Common myeloid progenitor, CD34-positive (primary cell): ENCODE data around the gene FOXP1.
A peak's percentile ranks its signal among the peaks of the same experiment; 100 is the strongest.

Experiments
- CTCF ChIA-PET: fragments of 350-600 bp; sonication (Branson Sonifier 250); formaldehyde crosslinking; loops from one replicate; lab custom pipeline; 2021; ENCODE audit warnings: antibody characterized with exemption; lab: Charles Lee
- POLR2A ChIA-PET: fragments of 350-600 bp; sonication (Branson Sonifier 250); formaldehyde crosslinking; loops from one replicate; lab custom pipeline; 2021; ENCODE audit warnings: antibody characterized with exemption; lab: Charles Lee
- DNase-seq, 3 donors: peaks; one replicate each; pipeline versions ENCODE4 v3.0.0 to v3.0.0-alpha.2; 2013
- H3K27ac ChIP-seq, 2 experiments: 1 replicate in 1 of 2; 2 replicates in 1 of 2; pipeline ENCODE4 v1.7.0; 2013; ENCODE audit warnings: inconsistent platforms in 2 of 2, low read length in 2 of 2, mild to moderate bottlenecking in 2 of 2, low read depth in 1 of 2, moderate library complexity in 1 of 2; ENCODE audit not compliant: severe bottlenecking in 2 of 2, insufficient read depth in 1 of 2, poor library complexity in 1 of 2
- H3K27me3 ChIP-seq, 5 experiments: replicated peaks in 2 of 5; 1 replicate in 3 of 5; 2 replicates in 2 of 5; pipeline versions ENCODE4 v1.6.1 to v1.7.0; 2013; ENCODE audit warnings: low read length in 4 of 5, mild to moderate bottlenecking in 2 of 5, moderate library complexity in 2 of 5, inconsistent platforms in 1 of 5; ENCODE audit not compliant: insufficient read depth in 5 of 5, control insufficient read depth in 4 of 5
- H3K36me3 ChIP-seq, 4 experiments: 1 replicate in 2 of 4; 2 replicates in 2 of 4; pipeline versions ENCODE4 v1.6.1 to v1.7.0; 2013; ENCODE audit warnings: low read length in 3 of 4, control low read depth in 1 of 4, mild to moderate bottlenecking in 1 of 4; ENCODE audit not compliant: control insufficient read depth in 4 of 4, insufficient read depth in 4 of 4
- H3K4me1 ChIP-seq, 4 experiments: 1 replicate in 3 of 4; 2 replicates in 1 of 4; pipeline versions ENCODE4 v1.6.1 to v1.7.1; 2013; ENCODE audit warnings: low read length in 3 of 4, mild to moderate bottlenecking in 3 of 4, control low read depth in 1 of 4, inconsistent platforms in 1 of 4, moderate library complexity in 1 of 4; ENCODE audit not compliant: control insufficient read depth in 4 of 4, insufficient read depth in 4 of 4; ENCODE audit errors: control extremely low read depth in 1 of 4
- H3K4me3 ChIP-seq, 7 experiments: 1 replicate in 4 of 7; 2 replicates in 3 of 7; pipeline versions ENCODE4 v1.5.1 to v1.7.0; 2013; ENCODE audit warnings: mild to moderate bottlenecking in 7 of 7, low read length in 6 of 7, moderate library complexity in 6 of 7, inconsistent platforms in 2 of 7, low read depth in 2 of 7, control low read depth in 1 of 7; ENCODE audit not compliant: insufficient read depth in 4 of 7, control insufficient read depth in 1 of 7; ENCODE audit errors: extremely low read depth in 1 of 7
- H3K9me3 ChIP-seq, 5 experiments: 1 replicate in 4 of 5; 2 replicates in 1 of 5; pipeline versions ENCODE4 v1.6.1 to v1.7.1; 2013; ENCODE audit warnings: low read length in 4 of 5, mild to moderate bottlenecking in 2 of 5, inconsistent platforms in 1 of 5, low read depth in 1 of 5, moderate library complexity in 1 of 5; ENCODE audit not compliant: control insufficient read depth in 4 of 5, insufficient read depth in 2 of 5; ENCODE audit errors: control extremely low read depth in 1 of 5
- WGBS: methylation state at CpG from one replicate; pipeline ENCODE4 v1.1.5; 2013; ENCODE audit not compliant: insufficient coverage; 5-methylcytosine and 5-hydroxymethylcytosine counted together

The FOXP1 gene

GRCh38 chr3:71042759-71043158 lies 540.8 kb downstream of the FOXP1 start:
- WGBS: 96% methylated on average over 3 of the region's 9 CpGs
- ChIA-PET POLR2A (no interaction called here), CTCF (no interaction called here)
- no peak overlapping the region for H3K27ac ChIP-seq
- no peaks in the 10 kb centered on the region for H3K9me3 ChIP-seq
- peaks cover 29 to 83% (median 62%) of the 10 kb centered on the region in 4 experiments for H3K36me3 ChIP-seq
- no peaks in the 10 kb centered on the region for H3K27me3 ChIP-seq
- H3K4me3 ChIP-seq: no peak overlapping the region
- H3K4me1 ChIP-seq: peaks cover 0 to 5% (median 0%) of the 10 kb centered on the region in 4 experiments
- DNase-seq: no peak

DNA sequence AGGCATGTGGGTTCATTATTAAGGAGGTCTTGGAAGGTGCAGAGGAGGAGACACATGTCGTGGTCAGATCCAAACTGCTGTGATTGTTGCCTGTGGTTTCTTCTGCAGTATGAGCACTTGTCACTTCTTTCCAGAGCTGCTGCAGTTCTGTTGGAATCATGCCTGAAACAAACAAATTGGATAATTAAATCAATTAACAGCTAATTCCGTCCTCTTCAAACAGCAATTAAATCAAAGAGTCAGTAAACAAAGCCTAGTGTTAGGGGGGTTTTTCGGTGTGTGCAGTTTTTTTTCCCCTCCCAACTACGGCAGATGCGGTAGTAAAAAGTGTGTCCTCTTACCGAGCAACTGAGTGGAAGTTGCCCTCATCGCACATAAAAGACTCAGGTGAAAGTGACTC lies 542.2 kb downstream of the FOXP1 start:
- Histone ChIP-seq H3K4me3 (no peak overlapping the region), H3K27ac (no peak overlapping the region), H3K9me3 (no peaks in the 10 kb centered on the region), H3K36me3 (peaks cover 35 to 78% (median 64%) of the 10 kb centered on the region in 4 experiments), H3K4me1 (peaks cover 0 to 7% (median 2%) of the 10 kb centered on the region in 4 experiments), H3K27me3 (no peaks in the 10 kb centered on the region)
- CTCF ChIA-PET: interaction anchor here (1.1 to 1.2 kb wide), 2 partner anchors 10 to 11 kb away, joined by 3 to 4 read pairs; no protein-coding TSS in a partner anchor
- WGBS: 100% methylated on average over 1 of the region's 7 CpGs
- POLR2A ChIA-PET: no interaction called here
- no peak for DNase-seq

GRCh38 chr3:71039332-71039731 lies 544.2 kb downstream of the FOXP1 start:
- H3K9me3 ChIP-seq: no peaks in the 10 kb centered on the region
- DNase-seq: no peak
- peaks cover 9 to 22% (median 17%) of the 10 kb centered on the region in 4 experiments for H3K4me1 ChIP-seq
- H3K36me3 ChIP-seq: peaks cover 37 to 69% (median 54%) of the 10 kb centered on the region in 4 experiments
- no peaks in the 10 kb centered on the region for H3K27me3 ChIP-seq
- ChIA-PET POLR2A (no interaction called here), CTCF (interaction anchor here (1.6 kb wide), 1 partner anchor 20 kb away, joined by 4 read pairs; no protein-coding TSS in a partner anchor)
- H3K27ac ChIP-seq: no peak overlapping the region
- no peak overlapping the region for H3K4me3 ChIP-seq
- WGBS: 75% methylated on average over 5 of the region's 6 CpGs

- CTCF ChIA-PET: interaction anchor here (1.1 kb wide), 1 partner anchor 12 kb away, joined by 3 read pairs; no protein-coding TSS in a partner anchor
- peaks cover 29 to 71% (median 58%) of the 10 kb centered on the region in 4 experiments for H3K36me3 ChIP-seq
- H3K27ac ChIP-seq: no peak overlapping the region
- no peak for DNase-seq
- WGBS: 100% methylated on average over 2 of the region's 7 CpGs
- POLR2A ChIA-PET: interaction anchor here (0.6 to 0.9 kb wide), 2 partner anchors 31 to 81 kb away, joined by 4 to 5 read pairs; no protein-coding TSS in a partner anchor
- H3K27me3 ChIP-seq: no peaks in the 10 kb centered on the region
- no peaks in the 10 kb centered on the region for H3K9me3 ChIP-seq
- H3K4me1 ChIP-seq: peaks cover 9 to 22% (median 17%) of the 10 kb centered on the region in 4 experiments
- no peak overlapping the region for H3K4me3 ChIP-seq
These were observed 545.8 kb downstream of the FOXP1 start for GRCh38 chr3:71037775-71038174.

DNA sequence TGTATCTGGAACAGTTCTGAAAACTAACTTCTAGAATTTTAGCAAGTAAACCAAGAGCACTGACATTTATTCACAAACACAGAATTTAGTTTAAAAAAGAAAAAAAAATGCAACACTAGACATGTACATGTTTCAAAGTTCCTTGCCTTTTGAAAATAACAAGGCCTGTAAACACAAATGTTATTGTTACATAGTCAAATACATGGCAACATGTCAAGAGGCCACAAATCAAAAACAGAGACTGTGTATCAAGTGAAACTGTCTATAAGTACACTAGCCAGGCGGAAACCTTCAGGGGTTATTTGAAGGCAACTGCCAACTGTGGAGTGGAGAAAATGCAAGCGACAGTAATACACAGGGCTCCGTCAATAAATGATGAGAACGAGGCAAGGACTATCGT lies 547.6 kb downstream of the FOXP1 start:
- WGBS: 93% methylated on average over 5 of the region's 5 CpGs
- no peak overlapping the region for H3K27ac ChIP-seq
- peaks cover 30 to 74% (median 47%) of the 10 kb centered on the region in 4 experiments for H3K36me3 ChIP-seq
- ChIA-PET POLR2A (interaction anchor here (0.5 kb wide), 1 partner anchor 21 kb away, joined by 4 read pairs; no protein-coding TSS in a partner anchor), CTCF (interaction anchor here (1.3 to 2.8 kb wide), 6 partner anchors 17 to 268 kb away, joined by 3 to 12 read pairs (median 6); no protein-coding TSS in a partner anchor)
- H3K27me3 ChIP-seq: no peaks in the 10 kb centered on the region
- H3K4me1 ChIP-seq: peaks cover 9 to 22% (median 17%) of the 10 kb centered on the region in 4 experiments
- peak in 2 of 3 donors; percentile 33 to 50 for DNase-seq
- no peaks in the 10 kb centered on the region for H3K9me3 ChIP-seq
- H3K4me3 ChIP-seq: no peak overlapping the region

- Histone ChIP-seq H3K27ac (peak overlapping the region in 1 of 2 experiments; percentile 27), H3K4me1 (peaks cover 9 to 22% (median 17%) of the 10 kb centered on the region in 4 experiments), H3K36me3 (peaks cover 24 to 71% (median 44%) of the 10 kb centered on the region in 4 experiments), H3K27me3 (no peaks in the 10 kb centered on the region), H3K9me3 (no peaks in the 10 kb centered on the region), H3K4me3 (no peak overlapping the region)
- peak; percentile 62 to 91 (median 90) for DNase-seq
- CTCF ChIA-PET: interaction anchor here (1.0 to 2.8 kb wide), 9 partner anchors 12 to 269 kb away, joined by 3 to 12 read pairs (median 5); no protein-coding TSS in a partner anchor
- WGBS: 39% methylated on average over 4 of the region's 5 CpGs
- POLR2A ChIA-PET: no interaction called here
These were observed 548.2 kb downstream of the FOXP1 start for GRCh38 chr3:71035314-71035713.

DNA sequence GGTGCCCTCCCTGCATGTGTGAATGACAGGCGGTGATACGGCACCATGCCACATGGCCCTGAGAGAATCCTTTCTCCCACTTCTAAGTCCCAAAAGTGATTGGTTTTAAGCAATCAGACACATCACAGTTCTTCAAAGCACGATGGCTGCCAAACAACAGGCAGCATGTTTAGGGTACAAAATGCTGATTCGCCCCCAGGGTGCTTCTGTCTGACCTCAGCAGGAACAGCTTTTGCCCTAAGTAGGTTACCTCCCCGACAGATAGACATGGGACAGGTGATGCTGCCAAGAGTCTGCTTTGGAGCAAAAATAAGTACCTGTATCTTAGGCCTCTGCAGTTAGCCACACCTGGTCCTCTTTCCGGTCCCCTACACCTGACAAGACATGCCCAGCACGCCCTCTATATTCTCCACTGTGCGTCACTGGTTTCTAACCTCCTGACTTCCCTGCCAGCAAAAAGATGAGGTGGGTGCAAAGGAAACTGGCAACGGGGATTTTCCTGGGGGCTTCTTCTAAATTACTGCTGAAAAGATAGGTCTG lies 549.8 kb downstream of the FOXP1 start:
- no peaks in the 10 kb centered on the region for H3K27me3 ChIP-seq
- H3K4me3 ChIP-seq: no peak overlapping the region
- POLR2A ChIA-PET: no interaction called here
- peaks cover 0 to 4% (median 0%) of the 10 kb centered on the region in 5 experiments for H3K9me3 ChIP-seq
- CTCF ChIA-PET: interaction anchor here (1.4 to 2.5 kb wide), 4 partner anchors 10 to 61 kb away, joined by 3 to 12 read pairs (median 8); no protein-coding TSS in a partner anchor
- H3K27ac ChIP-seq: no peak overlapping the region
- peaks cover 9 to 22% (median 17%) of the 10 kb centered on the region in 4 experiments for H3K4me1 ChIP-seq
- no peak for DNase-seq
- WGBS: 100% methylated on average over 8 of the region's 9 CpGs
- H3K36me3 ChIP-seq: peaks cover 28 to 62% (median 40%) of the 10 kb centered on the region in 4 experiments
